COLO668 (cell line): ENCODE measurements around the gene TTC19.
"Not testable (repeated sequence)": the region's sequence is repeated elsewhere in the genome, so short reads cannot be mapped to it uniquely, and the experiment has no call there.

Experiments used
- DNase-seq: peaks from one replicate; lab custom pipeline; 2025; ENCODE audit not compliant: unreplicated experiment; lab: John Stamatoyannopoulos, UW

Gene TTC19

DNA sequence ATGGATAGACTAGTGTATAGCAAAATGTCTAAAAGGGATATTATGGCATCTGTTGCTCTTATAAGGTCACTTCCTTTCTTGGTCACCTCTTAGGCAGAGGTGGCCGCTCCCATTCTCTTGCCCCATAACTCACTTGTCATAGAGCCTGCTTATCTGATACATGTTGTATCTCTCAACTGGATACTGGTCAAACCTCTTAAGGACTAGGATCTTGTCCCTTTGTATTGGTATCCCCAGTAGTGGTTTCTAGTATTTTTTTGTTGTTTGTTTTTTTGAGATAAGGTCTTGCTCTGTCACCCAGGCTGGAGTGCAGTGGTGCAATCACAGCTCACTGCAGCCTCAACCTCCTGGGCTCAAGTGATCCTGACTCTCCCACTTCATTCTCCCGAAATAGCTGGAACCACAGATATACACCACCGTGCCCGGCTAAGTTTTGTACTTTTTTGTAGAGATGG, 27.1 kb upstream of the TTC19 start:
- DNase-seq, result no peak

GRCh38 chr17:15973016-15973415, 26.6 kb upstream of the TTC19 start:
- DNase-seq, result no peak

DNA sequence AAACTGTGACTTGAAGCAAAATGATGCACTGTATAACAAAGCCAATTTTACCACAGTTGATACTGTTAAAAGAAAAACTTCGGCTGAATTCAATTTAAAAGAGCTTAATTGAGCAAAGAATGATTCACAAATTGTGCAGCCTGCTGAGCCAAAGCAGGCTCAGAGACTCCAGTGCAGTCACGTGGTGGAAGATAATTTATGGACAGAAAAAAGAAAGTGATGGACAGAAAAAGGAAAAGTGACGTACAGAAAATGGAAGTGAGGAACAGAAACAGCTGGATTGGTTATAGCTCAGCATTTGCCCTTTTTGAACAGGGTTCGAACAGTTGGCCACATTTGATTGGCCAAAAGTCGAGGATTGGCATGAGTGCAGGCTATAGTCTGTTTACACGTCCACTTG, 25.8 kb upstream of the TTC19 start:
- no peak for DNase-seq

DNA sequence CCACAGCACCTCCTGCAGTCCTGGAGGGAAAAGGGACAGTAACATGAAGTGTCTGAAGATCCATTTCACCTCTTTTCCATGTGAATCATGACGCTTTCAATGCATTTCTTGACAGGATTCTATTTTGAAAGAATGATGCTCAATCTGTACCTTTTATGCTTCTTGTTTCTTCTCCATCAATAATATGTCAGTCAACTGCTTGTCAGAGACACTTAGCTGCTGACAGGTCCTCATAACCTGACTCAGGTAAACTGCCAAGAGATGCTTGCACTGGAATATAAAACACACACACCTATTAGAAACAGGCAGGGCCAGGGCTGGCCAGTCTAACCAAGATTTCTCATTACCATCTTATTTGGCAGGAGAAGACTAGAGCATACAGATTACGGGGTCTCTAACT, 21.7 kb upstream of the TTC19 start:
- no peak for DNase-seq

- no peak for DNase-seq
These were observed 21.0 kb upstream of the TTC19 start for GRCh38 chr17:15978606-15979005.

DNA sequence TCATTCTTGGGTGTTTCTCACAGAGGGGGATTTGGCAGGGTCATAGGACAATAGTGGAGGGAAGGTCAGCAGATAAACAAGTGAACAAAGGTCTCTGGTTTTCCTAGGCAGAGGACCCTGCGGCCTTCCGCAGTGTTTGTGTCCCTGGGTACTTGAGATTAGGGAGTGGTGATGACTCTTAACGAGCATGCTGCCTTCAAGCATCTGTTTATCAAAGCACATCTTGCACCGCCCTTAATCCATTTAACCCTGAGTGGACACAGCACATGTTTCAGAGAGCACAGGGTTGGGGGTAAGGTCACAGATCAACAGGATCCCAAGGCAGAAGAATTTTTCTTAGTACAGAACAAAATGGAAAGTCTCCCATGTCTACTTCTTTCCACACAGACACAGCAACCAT, 20.6 kb upstream of the TTC19 start:
- not testable (repeated sequence) for DNase-seq

GRCh38 chr17:15981208-15981607, 18.4 kb upstream of the TTC19 start:
- DNase-seq, result no peak

DNA sequence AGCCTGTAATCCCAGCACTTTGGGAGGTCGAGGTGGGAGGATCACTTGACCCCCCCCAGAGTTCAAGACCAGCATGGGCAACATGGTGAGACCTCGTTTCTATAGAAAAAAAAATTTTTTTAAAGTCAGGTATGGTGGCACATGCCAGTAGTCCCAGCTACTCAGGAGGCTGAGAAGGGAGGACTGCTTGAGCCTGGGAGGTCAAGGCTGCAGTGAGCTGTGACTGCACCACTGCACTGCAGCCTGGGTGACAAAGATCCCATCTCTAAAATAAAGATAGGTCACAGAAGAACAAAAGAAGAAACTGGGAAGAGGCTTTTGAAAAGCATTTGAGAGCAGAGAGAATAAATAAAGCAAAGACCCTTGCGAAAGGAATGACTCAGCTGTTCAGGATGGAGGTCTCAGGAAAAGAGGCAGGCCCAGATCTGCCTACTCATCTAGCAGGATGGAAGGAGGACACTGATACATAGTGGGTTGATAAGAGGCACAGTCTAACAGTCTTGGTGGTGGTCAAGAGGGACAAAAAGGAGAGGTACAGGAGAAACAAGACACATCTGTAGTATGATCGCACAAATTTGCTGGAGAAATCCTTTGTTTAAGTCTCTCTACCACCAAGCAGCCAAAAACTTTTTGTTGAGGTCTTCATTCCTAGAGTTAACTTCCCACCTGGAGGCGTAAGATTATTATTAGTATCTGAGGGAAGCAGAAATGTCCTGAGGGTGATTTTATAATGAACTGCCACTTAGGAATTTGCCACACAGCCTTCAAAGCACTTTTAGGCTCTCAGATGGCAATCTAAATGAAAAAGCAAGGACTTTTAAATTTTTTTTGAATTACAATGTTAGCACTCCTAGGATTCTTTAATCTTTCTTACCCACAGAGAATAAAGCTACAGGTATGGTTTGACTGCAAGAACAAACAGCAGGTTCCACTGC, 17.7 kb upstream of the TTC19 start:
- no peak for DNase-seq

DNA sequence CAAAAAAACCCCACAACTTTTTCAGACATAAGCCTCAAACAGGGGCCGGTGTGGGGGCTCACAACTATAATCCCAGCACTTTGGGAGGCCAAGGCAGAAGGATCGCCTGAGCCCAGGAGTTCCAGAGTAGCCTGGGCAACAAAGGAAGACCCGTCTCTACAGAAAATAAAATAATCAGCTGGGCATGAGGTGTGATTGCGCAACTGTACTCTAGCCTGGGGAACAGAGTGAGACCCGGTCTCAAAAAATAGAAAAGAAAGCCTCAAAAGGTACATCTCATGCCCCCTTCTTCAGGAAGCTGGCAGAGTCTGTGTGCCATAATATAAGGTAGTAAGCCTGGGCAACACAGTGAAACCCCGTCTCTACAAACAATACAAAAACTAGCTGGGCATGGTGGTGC, 3.3 kb upstream of the TTC19 start:
- DNase-seq, result no peak

GRCh38 chr17:15998031-15998562, 1.5 kb upstream of the TTC19 start:
- no peak for DNase-seq

GRCh38 chr17:15999974-16000827, 577 bp downstream of the TTC19 start:
- DNase-seq, result peak; percentile 75

DNA sequence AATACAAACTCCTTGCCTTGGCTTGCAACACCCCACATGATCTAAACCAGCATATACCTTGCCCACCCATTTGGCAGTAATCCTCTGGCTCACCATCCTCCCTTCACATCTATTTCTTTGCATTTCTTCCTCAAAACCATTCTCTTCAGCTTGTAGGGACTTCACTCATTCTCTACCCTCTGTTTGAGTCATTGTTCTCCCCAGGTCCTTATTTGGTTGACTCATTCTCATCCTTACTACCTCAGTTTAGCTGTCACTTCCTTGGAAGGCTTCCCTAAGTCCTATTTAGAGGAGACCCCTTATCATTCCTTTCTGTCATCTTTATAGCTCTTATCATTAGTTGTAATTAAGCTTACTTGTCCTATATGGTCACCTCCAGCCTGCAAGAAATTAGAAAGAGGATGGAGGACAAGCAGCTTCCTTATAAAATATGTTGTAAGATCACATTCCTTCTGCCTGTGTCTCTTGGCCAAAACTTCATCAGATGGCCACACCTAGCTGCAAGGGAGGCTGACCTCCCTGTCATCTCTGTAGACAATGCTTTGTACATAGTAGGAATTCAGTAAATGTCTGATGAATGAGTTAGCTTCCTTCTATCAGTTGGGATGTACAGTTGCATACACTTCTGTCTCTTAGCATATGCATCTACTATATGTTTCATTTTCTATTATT, 1.7 kb downstream of the TTC19 start:
- DNase-seq, result no peak

GRCh38 chr17:16002708-16003260, 3.2 kb downstream of the TTC19 start:
- no peak for DNase-seq

GRCh38 chr17:16003841-16004240, 4.2 kb downstream of the TTC19 start:
- DNase-seq, result no peak

- DNase-seq, result no peak
These were observed 6.0 kb downstream of the TTC19 start for GRCh38 chr17:16005636-16006035.

DNA sequence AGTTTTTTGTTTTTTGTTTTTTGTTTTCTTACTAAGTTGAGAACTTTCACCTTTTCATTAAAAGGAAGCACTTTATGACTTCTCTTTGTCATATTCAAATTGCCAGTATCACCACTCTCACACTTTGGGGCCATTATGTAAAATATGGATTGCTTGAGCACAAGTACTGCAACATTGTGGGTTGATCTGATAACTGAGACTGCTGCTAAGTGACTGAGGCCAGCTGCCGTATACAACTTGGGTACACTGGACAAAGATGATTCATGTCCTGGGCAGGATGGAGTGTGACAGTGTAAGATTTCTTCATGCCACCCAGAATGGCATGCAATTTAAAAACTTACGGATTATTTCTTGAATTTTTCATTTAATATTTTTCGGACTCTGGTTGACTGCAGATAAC, 7.8 kb downstream of the TTC19 start:
- no peak for DNase-seq

GRCh38 chr17:16013943-16014407, 14.4 kb downstream of the TTC19 start:
- DNase-seq, result peak; percentile 0

DNA sequence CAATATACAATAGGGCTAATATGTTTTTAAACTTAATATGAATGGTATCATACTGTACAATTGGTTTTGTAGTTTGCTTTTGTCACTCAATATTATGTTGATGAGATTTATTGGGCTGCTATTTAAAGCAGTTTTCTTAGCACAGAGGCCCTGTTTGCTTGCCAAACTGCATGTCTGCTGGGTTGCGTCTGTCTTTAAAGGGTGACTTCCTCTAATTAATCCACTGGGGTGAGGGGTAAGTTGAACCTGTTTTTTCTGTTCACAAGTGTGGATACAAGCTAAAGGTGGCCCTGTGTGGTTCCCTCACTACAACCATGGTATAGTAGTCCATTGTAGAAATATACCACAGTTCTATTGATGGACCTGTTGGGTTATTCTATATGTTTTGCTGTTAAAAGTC, 19.7 kb downstream of the TTC19 start:
- DNase-seq, result no peak

DNA sequence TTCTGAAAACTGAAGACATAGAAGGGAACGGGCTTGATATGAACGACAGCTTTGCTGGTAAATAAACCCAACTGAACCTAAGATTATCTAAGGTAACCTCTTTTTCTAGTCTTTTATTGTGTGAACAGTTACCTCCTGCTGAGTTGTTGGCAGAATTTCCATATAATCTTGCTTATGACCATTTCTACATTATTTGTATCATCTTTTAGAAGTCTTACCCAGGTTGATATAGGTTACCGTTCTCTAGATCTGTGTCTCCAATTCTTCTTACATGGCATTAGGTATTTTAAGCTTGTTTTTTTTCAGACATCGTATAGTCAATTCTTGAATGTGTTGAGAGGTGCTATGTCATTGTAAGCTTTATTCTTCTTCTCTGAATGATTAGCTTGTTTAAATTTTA, 24.3 kb downstream of the TTC19 start:
- DNase-seq, result no peak

DNA sequence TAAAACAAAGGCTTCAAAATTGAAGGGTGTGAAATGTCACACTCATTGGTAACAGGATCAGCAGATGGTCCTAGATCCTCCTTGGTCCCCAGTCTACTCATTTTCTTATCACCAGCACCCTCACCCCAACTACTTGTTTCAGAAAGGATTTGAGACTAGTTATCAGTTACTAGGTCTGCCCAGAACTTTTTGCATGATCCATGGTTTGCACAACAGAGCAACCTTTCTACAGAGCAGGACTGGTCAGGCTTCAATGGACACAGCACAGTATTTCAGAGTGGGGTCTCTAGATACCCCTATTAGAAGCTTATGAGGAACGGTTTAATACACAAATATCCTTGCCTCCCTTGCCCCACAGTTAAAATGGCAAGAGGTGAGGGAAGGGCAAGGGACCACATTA, 25.6 kb downstream of the TTC19 start:
- DNase-seq, result no peak

DNA sequence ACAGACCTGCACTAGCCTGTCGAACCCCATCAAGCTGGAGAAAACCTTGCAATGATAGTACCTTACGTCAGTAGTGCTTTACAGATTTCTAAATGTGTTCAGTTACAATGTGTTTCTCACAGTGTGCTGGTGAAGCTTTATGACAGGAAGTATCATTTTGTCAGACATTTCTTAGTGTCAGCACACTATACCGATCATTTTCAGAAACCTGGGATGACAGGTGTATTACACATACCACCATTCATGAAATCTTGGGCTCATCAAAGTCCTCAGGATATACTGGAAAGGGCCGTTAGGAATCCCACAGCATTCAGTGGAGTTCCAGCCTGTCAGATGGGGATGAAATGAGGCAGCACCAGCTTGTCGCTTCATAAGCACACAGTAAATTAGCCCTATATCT, 27.3 kb downstream of the TTC19 start:
- no peak for DNase-seq
